Osteoblast (primary cell): ENCODE results near the gene ZNF654. TPM values are rescaled to one million over a fixed set of nuclear protein-coding genes. Genes with fewer than 3 reads are reported as not detected.

Source experiments
- DNase-seq: peaks from one replicate; pipeline ENCODE4 v3.0.0; 2011; ENCODE audit warnings: low spot score, mixed read lengths; ENCODE audit not compliant: insufficient read length; ENCODE audit errors: missing footprints
- H2AFZ ChIP-seq: 2 replicates; pipeline ENCODE4 v1.6.0; 2011; ENCODE audit warnings: mild to moderate bottlenecking, low read length
- H3K27ac ChIP-seq: 2 replicates; pipeline ENCODE4 v1.5.1; 2011; ENCODE audit warnings: mild to moderate bottlenecking, low read depth, low read length, moderate library complexity
- H3K27me3 ChIP-seq: 2 replicates; pipeline ENCODE4 v1.6.0; 2012; ENCODE audit warnings: mild to moderate bottlenecking, control low read depth, inconsistent platforms, low read length, moderate library complexity; ENCODE audit not compliant: insufficient read depth
- H3K36me3 ChIP-seq: 2 replicates; pipeline ENCODE4 v1.5.1; 2011; ENCODE audit warnings: mild to moderate bottlenecking, low read length, control low read depth, moderate library complexity; ENCODE audit not compliant: insufficient read depth
- H3K4me1 ChIP-seq: 2 replicates; pipeline ENCODE4 v1.5.1; 2011; ENCODE audit warnings: mild to moderate bottlenecking, low read length, control low read depth, moderate library complexity; ENCODE audit not compliant: insufficient read depth
- H3K4me2 ChIP-seq: 2 replicates; pipeline ENCODE4 v1.6.0; 2011; ENCODE audit warnings: mild to moderate bottlenecking, low read length; ENCODE audit not compliant: insufficient read depth
- H3K4me3 ChIP-seq: fragments of 200-600 bp; sonication (generic); 3 replicates; pipeline ENCODE4 v1.5.1; 2012; ENCODE audit warnings: mild to moderate bottlenecking, low read length, inconsistent platforms; ENCODE audit not compliant: insufficient read depth
- H3K79me2 ChIP-seq: 2 replicates; pipeline ENCODE4 v1.6.0; 2012; ENCODE audit warnings: mild to moderate bottlenecking, low read length, control low read depth, inconsistent platforms; ENCODE audit not compliant: insufficient read depth
- H3K9me3 ChIP-seq: 2 replicates; pipeline ENCODE4 v1.5.1; 2011; ENCODE audit warnings: low read depth, low read length, control low read depth
- H4K20me1 ChIP-seq: 2 replicates; pipeline ENCODE4 v1.6.0; 2012; ENCODE audit warnings: mild to moderate bottlenecking, low read length, control low read depth; ENCODE audit not compliant: insufficient read depth
- total RNA-seq: library from RNA; depleted of rRNA; stranded (reverse); fragments of >200 nt; gene quantifications from 2 replicates; pipeline ENCODE4 v1.2.3, GENCODE V29; 2012
- TF ChIP-seq, protein P1 (sequence below): IDR thresholded peaks from 2 replicates; pipeline ENCODE4 v1.5.1; 2011; ENCODE audit warnings: mild to moderate bottlenecking, low read depth, low read length, moderate library complexity; ENCODE audit errors: extremely low read depth

The ZNF654 gene
- total RNA-seq, 1 donor = 23.2 TPM

DNA sequence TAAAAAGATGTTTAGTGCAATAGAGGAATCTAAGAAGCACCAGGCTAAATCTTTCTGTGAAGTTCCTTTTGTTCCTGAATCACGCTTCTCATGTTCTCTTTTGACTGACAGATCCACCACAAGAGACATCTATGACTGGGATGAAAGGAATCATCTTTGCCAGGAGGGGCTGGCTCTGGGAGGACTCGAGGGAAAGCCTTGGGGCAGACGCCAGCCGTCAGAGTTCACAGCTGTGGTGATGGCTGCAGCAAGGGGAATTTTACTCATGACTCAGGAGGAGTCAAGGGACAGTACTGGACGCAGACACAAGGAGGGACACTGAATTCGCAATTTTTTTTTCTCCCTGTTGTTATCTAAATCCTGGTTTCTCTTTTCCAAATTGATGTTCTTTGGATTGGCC, 129.4 kb downstream of the ZNF654 start:
- no peak overlapping the region for H2AFZ ChIP-seq
- DNase-seq = peak; percentile 81
- TF ChIP-seq, protein P1, sequence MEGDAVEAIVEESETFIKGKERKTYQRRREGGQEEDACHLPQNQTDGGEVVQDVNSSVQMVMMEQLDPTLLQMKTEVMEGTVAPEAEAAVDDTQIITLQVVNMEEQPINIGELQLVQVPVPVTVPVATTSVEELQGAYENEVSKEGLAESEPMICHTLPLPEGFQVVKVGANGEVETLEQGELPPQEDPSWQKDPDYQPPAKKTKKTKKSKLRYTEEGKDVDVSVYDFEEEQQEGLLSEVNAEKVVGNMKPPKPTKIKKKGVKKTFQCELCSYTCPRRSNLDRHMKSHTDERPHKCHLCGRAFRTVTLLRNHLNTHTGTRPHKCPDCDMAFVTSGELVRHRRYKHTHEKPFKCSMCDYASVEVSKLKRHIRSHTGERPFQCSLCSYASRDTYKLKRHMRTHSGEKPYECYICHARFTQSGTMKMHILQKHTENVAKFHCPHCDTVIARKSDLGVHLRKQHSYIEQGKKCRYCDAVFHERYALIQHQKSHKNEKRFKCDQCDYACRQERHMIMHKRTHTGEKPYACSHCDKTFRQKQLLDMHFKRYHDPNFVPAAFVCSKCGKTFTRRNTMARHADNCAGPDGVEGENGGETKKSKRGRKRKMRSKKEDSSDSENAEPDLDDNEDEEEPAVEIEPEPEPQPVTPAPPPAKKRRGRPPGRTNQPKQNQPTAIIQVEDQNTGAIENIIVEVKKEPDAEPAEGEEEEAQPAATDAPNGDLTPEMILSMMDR = no peak

DNA sequence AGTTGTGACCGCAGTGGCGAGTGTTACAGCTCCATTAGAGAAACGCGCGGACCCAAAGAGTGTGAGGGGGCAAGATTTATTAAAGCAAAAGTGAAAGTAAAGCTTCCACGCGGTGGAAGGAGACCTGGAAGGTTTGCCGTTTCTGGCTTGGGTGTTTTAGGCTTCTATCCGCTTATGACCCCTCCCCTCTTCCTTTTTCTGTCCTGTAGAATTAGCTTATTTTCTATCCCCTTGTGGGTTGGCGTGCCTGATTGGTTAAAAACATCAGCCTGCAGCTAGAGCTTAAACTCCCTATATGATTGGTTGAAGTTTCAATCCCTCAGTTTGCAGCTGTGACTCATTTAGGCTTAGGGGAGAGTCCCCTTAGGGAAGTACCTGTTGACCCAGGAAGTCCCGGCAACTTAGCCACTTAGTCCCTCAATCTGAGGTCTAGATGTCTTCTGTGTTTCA, 130.3 kb downstream of the ZNF654 start:
- H3K4me2 ChIP-seq = peak overlapping the region; percentile 17
- TF ChIP-seq, protein P1 = no peak
- H4K20me1 ChIP-seq = no peaks in the 10 kb centered on the region
- no peak overlapping the region for H2AFZ ChIP-seq
- no peaks in the 10 kb centered on the region for H3K27me3 ChIP-seq
- H3K4me3 ChIP-seq = no peak overlapping the region
- H3K36me3 ChIP-seq = no peaks in the 10 kb centered on the region
- no peaks in the 10 kb centered on the region for H3K79me2 ChIP-seq
- no peak for DNase-seq
- no peak overlapping the region for H3K27ac ChIP-seq
- no peaks in the 10 kb centered on the region for H3K9me3 ChIP-seq
- H3K4me1 ChIP-seq = no peaks in the 10 kb centered on the region

More for the DNA sequence above, 129.4 kb downstream of the ZNF654 start:
- Histone ChIP-seq H3K9me3 (no peaks in the 10 kb centered on the region), H3K79me2 (no peaks in the 10 kb centered on the region), H3K27me3 (no peaks in the 10 kb centered on the region), H3K4me3 (no peak overlapping the region), H3K36me3 (no peaks in the 10 kb centered on the region), H3K4me2 (peak overlapping the region; percentile 49), H4K20me1 (no peaks in the 10 kb centered on the region), H3K27ac (no peak overlapping the region), H3K4me1 (no peaks in the 10 kb centered on the region)

DNA sequence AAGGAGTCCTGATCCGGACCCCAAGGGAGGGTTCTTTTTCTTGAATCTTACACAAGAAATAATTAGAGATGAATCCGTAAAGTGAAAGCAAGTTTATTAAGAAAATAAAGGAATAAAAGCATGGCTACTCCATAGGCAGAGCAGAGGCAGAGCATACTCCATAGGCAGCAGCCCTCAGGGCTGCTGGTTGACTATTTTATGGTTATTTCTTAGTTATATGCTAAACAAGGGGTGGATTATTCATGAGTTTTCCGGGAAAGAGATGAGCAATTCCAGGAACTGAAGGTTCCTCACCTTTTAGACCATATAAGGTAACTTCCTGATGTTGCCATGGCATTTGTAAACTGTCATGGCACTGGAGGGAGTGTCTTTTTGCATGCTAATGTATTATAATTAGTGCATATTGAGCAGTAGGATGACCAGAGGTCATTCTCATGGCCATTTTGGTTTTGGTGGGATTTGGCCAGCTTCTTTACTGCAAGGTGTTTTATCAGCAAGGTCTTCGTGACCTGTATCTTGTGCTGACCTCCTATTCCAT, 132.9 kb downstream of the ZNF654 start:
- H3K27ac ChIP-seq = no peak overlapping the region
- no peaks in the 10 kb centered on the region for H3K9me3 ChIP-seq
- H4K20me1 ChIP-seq = no peaks in the 10 kb centered on the region
- no peaks in the 10 kb centered on the region for H3K4me1 ChIP-seq
- TF ChIP-seq, protein P1 = no peak
- H3K4me3 ChIP-seq = no peak overlapping the region
- no peak for DNase-seq
- H3K36me3 ChIP-seq = no peaks in the 10 kb centered on the region
- H2AFZ ChIP-seq = no peak overlapping the region
- no peaks in the 10 kb centered on the region for H3K79me2 ChIP-seq
- no peaks in the 10 kb centered on the region for H3K27me3 ChIP-seq
- H3K4me2 ChIP-seq = no peak overlapping the region

DNA sequence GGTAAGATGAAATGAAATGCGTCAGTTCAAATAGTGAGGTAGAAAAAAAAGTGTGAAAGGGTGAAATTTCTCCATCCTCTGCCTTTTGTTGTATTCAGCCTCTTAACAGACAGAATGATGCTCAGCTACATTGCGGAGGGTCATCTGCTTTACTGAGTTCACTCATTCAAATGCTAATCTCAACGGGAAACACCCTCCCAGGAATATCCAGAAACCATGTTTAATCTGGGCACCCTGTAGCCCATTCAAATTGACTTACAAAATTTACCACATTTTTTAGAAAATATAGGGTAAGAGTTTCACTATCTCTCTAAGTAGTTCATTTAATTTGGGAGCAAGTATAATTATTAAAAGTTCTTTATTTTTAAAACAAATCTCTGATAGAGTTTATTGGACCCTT, 133.6 kb downstream of the ZNF654 start:
- H3K27me3 ChIP-seq = no peaks in the 10 kb centered on the region
- TF ChIP-seq, protein P1 = no peak

More for the DNA sequence above, 133.6 kb downstream of the ZNF654 start:
- no peaks in the 10 kb centered on the region for H3K79me2 ChIP-seq
- DNase-seq = no peak
- no peaks in the 10 kb centered on the region for H3K4me1 ChIP-seq
- no peak overlapping the region for H3K27ac ChIP-seq
- H3K4me3 ChIP-seq = no peak overlapping the region
- no peak overlapping the region for H3K4me2 ChIP-seq
- H3K36me3 ChIP-seq = no peaks in the 10 kb centered on the region
- no peaks in the 10 kb centered on the region for H4K20me1 ChIP-seq
- no peak overlapping the region for H2AFZ ChIP-seq
- no peaks in the 10 kb centered on the region for H3K9me3 ChIP-seq

Other genes with a start within 250 kb of the ZNF654 start
- gene CGGBP1, start 250 bp upstream of the ZNF654 start, total RNA-seq = 107 and 111 TPM in 2 replicates
- 33.6 and 35.5 TPM in 2 replicates for gene C3orf38, start 90.7 kb downstream of the ZNF654 start, total RNA-seq